Neural cell (in vitro differentiated cells): ENCODE results near the gene RPSA. TPM values are rescaled to one million over a fixed set of nuclear protein-coding genes. Genes with fewer than 3 reads are reported as not detected.

Experiments used
- H2AFZ ChIP-seq: fragments of 200-600, 300-800 bp; sonication (generic), shearing (Covaris generic); 2 replicates; pipeline ENCODE4 v1.6.0; 2014; ENCODE audit warnings: low read depth, mild to moderate bottlenecking, antibody characterized with exemption, low read length, moderate library complexity
- H3F3A ChIP-seq: fragments of 200-600 bp; shearing (Covaris generic); 2 replicates; pipeline ENCODE4 v1.6.1; 2016; ENCODE audit warnings: mild to moderate bottlenecking, moderate library complexity, mixed read lengths, antibody characterized with exemption, low read length; ENCODE audit not compliant: insufficient read depth, poor library complexity, severe bottlenecking
- H3K27ac ChIP-seq: fragments of 200-600, 300-800 bp; sonication (generic), shearing (Covaris generic); 2 replicates; pipeline ENCODE4 v1.5.1; 2014; ENCODE audit warnings: mild to moderate bottlenecking, low read length, moderate library complexity
- H3K27me3 ChIP-seq: fragments of 300-800, 200-600 bp; sonication (generic), shearing (Covaris generic); 2 replicates; pipeline ENCODE4 v1.6.0; 2014; ENCODE audit warnings: mild to moderate bottlenecking, low read depth, low read length, moderate library complexity; ENCODE audit not compliant: insufficient read depth
- H3K36me3 ChIP-seq: fragments of 300-800, 200-600 bp; sonication (generic), shearing (Covaris generic); 2 replicates; pipeline ENCODE4 v1.5.1; 2014; ENCODE audit warnings: mild to moderate bottlenecking, antibody characterized with exemption, low read length, moderate library complexity; ENCODE audit not compliant: insufficient read depth
- H3K4me2 ChIP-seq: fragments of 300-800, 200-600 bp; sonication (generic), shearing (Covaris generic); 2 replicates; pipeline ENCODE4 v1.6.0; 2014; ENCODE audit warnings: mild to moderate bottlenecking, low read length
- H3K4me3 ChIP-seq: fragments of 300-800, 200-600 bp; sonication (generic), shearing (Covaris generic); 2 replicates; pipeline ENCODE4 v1.5.1; 2014; ENCODE audit warnings: mild to moderate bottlenecking, low read length, moderate library complexity
- H3K79me2 ChIP-seq: fragments of 200-600 bp; shearing (Covaris generic); replicated peaks from 2 replicates; pipeline ENCODE4 v1.6.0; 2014; ENCODE audit warnings: mild to moderate bottlenecking, low read length, moderate library complexity; ENCODE audit not compliant: insufficient read depth
- H3K9ac ChIP-seq: fragments of 300-800, 200-600 bp; sonication (generic), shearing (Covaris generic); 2 replicates; pipeline ENCODE4 v1.6.1; 2016; ENCODE audit warnings: mild to moderate bottlenecking, low read length, mixed read lengths
- H3K9me2 ChIP-seq: fragments of 200-600 bp; shearing (Covaris generic); 2 replicates; pipeline ENCODE4 v1.6.1; 2016; ENCODE audit warnings: mild to moderate bottlenecking, low read length, mixed read lengths; ENCODE audit not compliant: insufficient read depth
- H3K9me3 ChIP-seq: fragments of 200-600, 300-800 bp; sonication (generic), shearing (Covaris generic); 2 replicates; pipeline ENCODE4 v1.6.1; 2016; ENCODE audit warnings: mild to moderate bottlenecking, mixed run types, low read length, moderate library complexity, mixed read lengths
- H4K20me1 ChIP-seq: fragments of 200-600 bp; shearing (Covaris generic); 2 replicates; pipeline ENCODE4 v1.6.1; 2016; ENCODE audit warnings: mild to moderate bottlenecking, mixed run types; ENCODE audit not compliant: insufficient read depth
- EP300 ChIP-seq: fragments of 450-650 bp; conservative IDR thresholded peaks from 2 replicates; pipeline ENCODE4 v1.6.1; 2014; ENCODE audit warnings: antibody characterized with exemption, mild to moderate bottlenecking, moderate library complexity; ENCODE audit not compliant: poor library complexity, severe bottlenecking
- EZH2 ChIP-seq: fragments of 200-600, 300-800 bp; shearing (Covaris generic), sonication (generic); IDR thresholded peaks from 2 replicates; pipeline ENCODE4 v1.6.1; 2014; ENCODE audit warnings: antibody characterized with exemption, low read length, borderline replicate concordance, mild to moderate bottlenecking; ENCODE audit not compliant: insufficient read depth, poor library complexity, severe bottlenecking
- MXI1 ChIP-seq: fragments of 450-650 bp; conservative IDR thresholded peaks from 2 replicates; pipeline ENCODE4 v1.6.1; 2014; ENCODE audit warnings: antibody characterized with exemption, mild to moderate bottlenecking; ENCODE audit not compliant: poor library complexity, severe bottlenecking
- POLR2AphosphoS5 ChIP-seq: IDR thresholded peaks from 2 replicates; pipeline ENCODE4 v1.6.1; 2012
- RAD21 ChIP-seq: fragments of 450-650 bp; conservative IDR thresholded peaks from 2 replicates; pipeline ENCODE4 v1.6.1; 2014; ENCODE audit warnings: antibody characterized with exemption, mild to moderate bottlenecking, moderate library complexity
- SMC3 ChIP-seq: fragments of 450-650 bp; conservative IDR thresholded peaks from 2 replicates; pipeline ENCODE4 v1.6.1; 2014; ENCODE audit warnings: antibody characterized with exemption, mild to moderate bottlenecking, moderate library complexity; ENCODE audit not compliant: poor library complexity
- TAF1 ChIP-seq: IDR thresholded peaks from 2 replicates; pipeline ENCODE4 v1.6.1; 2012; ENCODE audit warnings: low read depth
- polyA plus RNA-seq: library from polyadenylated mRNA; depleted of rRNA; stranded (reverse); fragments of >200 nt; gene quantifications from 2 replicates; pipeline ENCODE4 v1.2.3, GENCODE V29; 2014
- TF ChIP-seq, protein P1 (sequence below): IDR thresholded peaks from 2 replicates; pipeline ENCODE4 v1.6.1; 2012; ENCODE audit warnings: borderline replicate concordance
- TF ChIP-seq, protein P2 (sequence below): fragments of 450-650 bp; IDR thresholded peaks from 2 replicates; pipeline ENCODE4 v1.5.1; 2014; ENCODE audit warnings: antibody characterized with exemption, mild to moderate bottlenecking, moderate library complexity; ENCODE audit not compliant: poor library complexity, severe bottlenecking

RPSA gene
- polyA plus RNA-seq, 1 donor from 2014 or later: 1,629 TPM

DNA sequence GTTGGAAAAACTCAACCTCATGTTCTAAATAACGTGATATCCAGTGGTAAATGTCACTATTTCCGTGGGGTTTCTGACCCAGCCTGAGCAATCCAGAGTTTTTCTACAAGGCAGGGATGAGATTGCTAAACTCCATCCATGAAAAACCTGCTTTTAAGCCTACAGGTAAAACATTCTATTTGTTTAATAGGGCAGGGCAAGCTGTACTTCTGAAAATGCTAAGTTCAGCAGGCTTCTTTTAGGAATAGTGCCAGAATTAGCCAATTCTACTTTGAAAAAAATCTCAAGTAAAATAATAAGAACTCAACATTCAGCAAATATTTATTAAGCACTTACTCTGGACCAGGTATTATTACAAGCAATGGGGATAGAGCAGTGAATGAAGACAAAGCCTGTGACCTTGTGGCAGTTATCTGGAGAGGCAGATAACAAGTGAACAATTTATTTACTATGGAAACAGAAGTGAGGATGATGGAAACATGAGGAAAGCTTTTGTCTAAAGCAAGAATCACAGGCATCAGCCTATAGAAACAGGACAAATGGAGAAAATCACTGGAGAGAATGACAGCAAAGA is 13.3 kb downstream of the RPSA start:
- H3K9me2 ChIP-seq: no peaks in the 10 kb centered on the region
- H2AFZ ChIP-seq: no peak overlapping the region
- no peaks in the 10 kb centered on the region for H3K36me3 ChIP-seq
- H3K4me2 ChIP-seq: no peak overlapping the region
- H4K20me1 ChIP-seq: no peaks in the 10 kb centered on the region
- no peak overlapping the region for H3K4me3 ChIP-seq
- H3K27ac ChIP-seq: no peak overlapping the region
- TF ChIP-seq, protein P1, sequence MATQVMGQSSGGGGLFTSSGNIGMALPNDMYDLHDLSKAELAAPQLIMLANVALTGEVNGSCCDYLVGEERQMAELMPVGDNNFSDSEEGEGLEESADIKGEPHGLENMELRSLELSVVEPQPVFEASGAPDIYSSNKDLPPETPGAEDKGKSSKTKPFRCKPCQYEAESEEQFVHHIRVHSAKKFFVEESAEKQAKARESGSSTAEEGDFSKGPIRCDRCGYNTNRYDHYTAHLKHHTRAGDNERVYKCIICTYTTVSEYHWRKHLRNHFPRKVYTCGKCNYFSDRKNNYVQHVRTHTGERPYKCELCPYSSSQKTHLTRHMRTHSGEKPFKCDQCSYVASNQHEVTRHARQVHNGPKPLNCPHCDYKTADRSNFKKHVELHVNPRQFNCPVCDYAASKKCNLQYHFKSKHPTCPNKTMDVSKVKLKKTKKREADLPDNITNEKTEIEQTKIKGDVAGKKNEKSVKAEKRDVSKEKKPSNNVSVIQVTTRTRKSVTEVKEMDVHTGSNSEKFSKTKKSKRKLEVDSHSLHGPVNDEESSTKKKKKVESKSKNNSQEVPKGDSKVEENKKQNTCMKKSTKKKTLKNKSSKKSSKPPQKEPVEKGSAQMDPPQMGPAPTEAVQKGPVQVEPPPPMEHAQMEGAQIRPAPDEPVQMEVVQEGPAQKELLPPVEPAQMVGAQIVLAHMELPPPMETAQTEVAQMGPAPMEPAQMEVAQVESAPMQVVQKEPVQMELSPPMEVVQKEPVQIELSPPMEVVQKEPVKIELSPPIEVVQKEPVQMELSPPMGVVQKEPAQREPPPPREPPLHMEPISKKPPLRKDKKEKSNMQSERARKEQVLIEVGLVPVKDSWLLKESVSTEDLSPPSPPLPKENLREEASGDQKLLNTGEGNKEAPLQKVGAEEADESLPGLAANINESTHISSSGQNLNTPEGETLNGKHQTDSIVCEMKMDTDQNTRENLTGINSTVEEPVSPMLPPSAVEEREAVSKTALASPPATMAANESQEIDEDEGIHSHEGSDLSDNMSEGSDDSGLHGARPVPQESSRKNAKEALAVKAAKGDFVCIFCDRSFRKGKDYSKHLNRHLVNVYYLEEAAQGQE: no peak
- TF ChIP-seq EP300: no peak
- no peak for TF ChIP-seq RAD21
- no peak for TF ChIP-seq EZH2
- no peak for TF ChIP-seq TAF1
- TF ChIP-seq MXI1: no peak
- TF ChIP-seq SMC3: no peak
- TF ChIP-seq, protein P2, sequence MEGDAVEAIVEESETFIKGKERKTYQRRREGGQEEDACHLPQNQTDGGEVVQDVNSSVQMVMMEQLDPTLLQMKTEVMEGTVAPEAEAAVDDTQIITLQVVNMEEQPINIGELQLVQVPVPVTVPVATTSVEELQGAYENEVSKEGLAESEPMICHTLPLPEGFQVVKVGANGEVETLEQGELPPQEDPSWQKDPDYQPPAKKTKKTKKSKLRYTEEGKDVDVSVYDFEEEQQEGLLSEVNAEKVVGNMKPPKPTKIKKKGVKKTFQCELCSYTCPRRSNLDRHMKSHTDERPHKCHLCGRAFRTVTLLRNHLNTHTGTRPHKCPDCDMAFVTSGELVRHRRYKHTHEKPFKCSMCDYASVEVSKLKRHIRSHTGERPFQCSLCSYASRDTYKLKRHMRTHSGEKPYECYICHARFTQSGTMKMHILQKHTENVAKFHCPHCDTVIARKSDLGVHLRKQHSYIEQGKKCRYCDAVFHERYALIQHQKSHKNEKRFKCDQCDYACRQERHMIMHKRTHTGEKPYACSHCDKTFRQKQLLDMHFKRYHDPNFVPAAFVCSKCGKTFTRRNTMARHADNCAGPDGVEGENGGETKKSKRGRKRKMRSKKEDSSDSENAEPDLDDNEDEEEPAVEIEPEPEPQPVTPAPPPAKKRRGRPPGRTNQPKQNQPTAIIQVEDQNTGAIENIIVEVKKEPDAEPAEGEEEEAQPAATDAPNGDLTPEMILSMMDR: no peak
- TF ChIP-seq POLR2AphosphoS5: no peak
- H3K9me3 ChIP-seq: no peaks in the 10 kb centered on the region
- no peaks in the 10 kb centered on the region for H3K79me2 ChIP-seq
- no peak overlapping the region for H3K9ac ChIP-seq
- no peaks in the 10 kb centered on the region for H3F3A ChIP-seq
- H3K27me3 ChIP-seq: no peaks in the 10 kb centered on the region

DNA sequence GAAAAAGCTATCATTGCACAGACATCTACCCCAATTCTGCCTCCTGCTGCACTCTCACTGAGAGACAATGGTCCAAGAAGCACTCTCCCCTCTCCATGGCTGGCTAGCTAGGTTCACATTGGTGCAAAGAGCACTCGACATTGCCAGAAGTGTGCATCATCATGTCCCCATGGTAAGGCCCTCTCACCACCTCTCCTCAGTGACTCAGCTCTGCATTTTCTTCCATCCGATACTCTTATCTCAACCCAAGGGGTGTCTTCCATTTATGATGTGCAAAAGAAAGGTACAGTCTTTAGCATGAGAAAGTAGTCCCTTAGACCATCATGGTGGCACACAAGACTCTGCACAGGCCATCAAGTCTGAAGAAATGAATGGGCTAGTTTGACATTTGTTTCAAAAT is 14.0 kb downstream of the RPSA start:
- H3K4me2 ChIP-seq: no peak overlapping the region
- no peaks in the 10 kb centered on the region for H3K79me2 ChIP-seq
- H3K27ac ChIP-seq: no peak overlapping the region
- H4K20me1 ChIP-seq: no peaks in the 10 kb centered on the region
- no peak overlapping the region for H2AFZ ChIP-seq
- H3K9me2 ChIP-seq: no peaks in the 10 kb centered on the region
- H3K9me3 ChIP-seq: no peaks in the 10 kb centered on the region
- TF ChIP-seq RAD21: no peak
- H3K36me3 ChIP-seq: no peaks in the 10 kb centered on the region
- no peaks in the 10 kb centered on the region for H3F3A ChIP-seq
- H3K27me3 ChIP-seq: no peaks in the 10 kb centered on the region
- no peak overlapping the region for H3K4me3 ChIP-seq
- no peak overlapping the region for H3K9ac ChIP-seq
